Nephron progenitor cell (in vitro differentiated cells): ENCODE measurements around the gene FAM32A.
A peak's percentile ranks its signal among the peaks of the same experiment; 100 is the strongest.

Source experiments
- DNase-seq: peaks from one replicate; pipeline ENCODE4 v3.0.0; 2021
- H3K27ac Mint-ChIP-seq: 2 replicates; pipeline ENCODE4 v1.8.0; 2021; ENCODE audit warnings: mild to moderate bottlenecking, moderate library complexity, mixed read lengths
- H3K27me3 Mint-ChIP-seq: 2 replicates; pipeline ENCODE4 v1.8.0; 2021; ENCODE audit warnings: mild to moderate bottlenecking, low read depth, mixed read lengths; ENCODE audit not compliant: poor library complexity
- H3K36me3 Mint-ChIP-seq: 2 replicates; pipeline ENCODE4 v1.8.0; 2021; ENCODE audit warnings: low read depth, mixed read lengths
- H3K4me1 Mint-ChIP-seq: 2 replicates; pipeline ENCODE4 v1.8.0; 2021; ENCODE audit warnings: mixed read lengths
- H3K4me3 Mint-ChIP-seq: 2 replicates; pipeline ENCODE4 v1.8.0; 2021; ENCODE audit warnings: mild to moderate bottlenecking, moderate library complexity, mixed read lengths
- H3K9me3 Mint-ChIP-seq: 2 replicates; pipeline ENCODE4 v1.8.0; 2021; ENCODE audit warnings: mild to moderate bottlenecking, moderate library complexity, mixed read lengths
- TF ChIP-seq, protein P1 (sequence below): fragments of 200-600 bp; sonication (generic); IDR thresholded peaks from 2 replicates; pipeline ENCODE4 v1.5.0; 2021; ENCODE audit warnings: antibody characterized with exemption

The FAM32A gene

DNA sequence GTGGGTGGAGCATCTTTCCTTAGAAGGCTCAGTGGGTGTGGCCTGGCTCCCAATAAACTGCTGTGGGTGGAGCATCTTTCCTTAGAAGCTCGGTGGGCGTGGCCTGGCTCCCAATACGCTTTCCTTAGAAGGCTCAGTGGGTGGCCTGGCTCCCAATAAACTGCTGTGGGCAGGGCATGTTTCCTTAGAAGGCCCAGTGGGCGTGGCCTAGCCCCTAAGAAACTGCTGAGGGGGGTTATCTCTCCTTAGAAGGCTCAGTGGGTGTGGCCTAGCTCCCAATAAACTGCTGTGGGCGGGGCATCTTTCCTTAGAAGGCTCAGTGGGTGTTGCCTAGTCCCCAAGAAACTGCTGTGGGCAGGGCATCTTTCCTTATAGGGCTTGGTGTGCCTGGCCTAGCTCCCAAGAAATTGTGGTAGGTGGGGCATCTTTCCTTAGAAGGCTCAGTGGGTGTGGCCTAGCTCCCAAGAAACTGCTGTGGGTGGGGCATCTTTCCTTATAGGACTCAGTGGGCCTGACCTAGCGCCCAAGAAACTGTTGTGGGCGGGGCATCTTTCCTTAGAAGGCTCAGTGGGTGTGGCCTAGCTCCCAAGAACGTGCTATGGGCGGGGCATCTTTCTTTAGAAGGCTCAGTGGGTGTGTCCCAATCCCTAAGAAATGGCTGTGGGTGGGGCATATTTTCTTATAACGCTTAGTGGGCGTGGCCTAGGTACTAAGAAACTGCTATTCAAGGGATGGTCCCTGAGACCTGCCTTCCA lies 31.5 kb upstream of the FAM32A start:
- no peaks in the 10 kb centered on the region for H3K9me3 Mint-ChIP-seq
- no peak overlapping the region for H3K27ac Mint-ChIP-seq
- no peak overlapping the region for H3K4me3 Mint-ChIP-seq
- DNase-seq, result peak; percentile 20
- peaks cover 17% of the 10 kb centered on the region for H3K27me3 Mint-ChIP-seq
- TF ChIP-seq, protein P1, sequence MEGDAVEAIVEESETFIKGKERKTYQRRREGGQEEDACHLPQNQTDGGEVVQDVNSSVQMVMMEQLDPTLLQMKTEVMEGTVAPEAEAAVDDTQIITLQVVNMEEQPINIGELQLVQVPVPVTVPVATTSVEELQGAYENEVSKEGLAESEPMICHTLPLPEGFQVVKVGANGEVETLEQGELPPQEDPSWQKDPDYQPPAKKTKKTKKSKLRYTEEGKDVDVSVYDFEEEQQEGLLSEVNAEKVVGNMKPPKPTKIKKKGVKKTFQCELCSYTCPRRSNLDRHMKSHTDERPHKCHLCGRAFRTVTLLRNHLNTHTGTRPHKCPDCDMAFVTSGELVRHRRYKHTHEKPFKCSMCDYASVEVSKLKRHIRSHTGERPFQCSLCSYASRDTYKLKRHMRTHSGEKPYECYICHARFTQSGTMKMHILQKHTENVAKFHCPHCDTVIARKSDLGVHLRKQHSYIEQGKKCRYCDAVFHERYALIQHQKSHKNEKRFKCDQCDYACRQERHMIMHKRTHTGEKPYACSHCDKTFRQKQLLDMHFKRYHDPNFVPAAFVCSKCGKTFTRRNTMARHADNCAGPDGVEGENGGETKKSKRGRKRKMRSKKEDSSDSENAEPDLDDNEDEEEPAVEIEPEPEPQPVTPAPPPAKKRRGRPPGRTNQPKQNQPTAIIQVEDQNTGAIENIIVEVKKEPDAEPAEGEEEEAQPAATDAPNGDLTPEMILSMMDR, result no peak
- no peaks in the 10 kb centered on the region for H3K36me3 Mint-ChIP-seq
- no peaks in the 10 kb centered on the region for H3K4me1 Mint-ChIP-seq

DNA sequence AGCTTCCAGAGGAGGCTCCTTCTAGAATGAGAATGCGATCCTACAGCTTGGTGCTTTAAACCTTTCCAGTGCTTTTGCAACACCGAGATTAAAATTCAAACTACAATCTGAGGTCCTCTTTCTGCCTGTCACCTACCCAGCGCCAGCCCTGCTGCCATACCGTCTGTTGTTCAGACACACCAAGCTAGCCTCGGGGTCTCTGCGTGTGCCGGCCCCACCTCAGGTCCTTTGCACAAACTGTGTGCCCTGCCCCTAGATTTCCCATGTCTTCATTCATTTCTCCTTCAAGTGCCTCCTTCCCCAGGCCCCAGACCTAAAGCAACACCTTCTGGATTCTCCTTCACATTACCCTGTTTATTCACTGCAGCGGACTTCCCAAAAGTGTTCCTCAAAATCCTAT lies 30.7 kb upstream of the FAM32A start:
- no peak for DNase-seq
- no peak overlapping the region for H3K4me3 Mint-ChIP-seq

DNA sequence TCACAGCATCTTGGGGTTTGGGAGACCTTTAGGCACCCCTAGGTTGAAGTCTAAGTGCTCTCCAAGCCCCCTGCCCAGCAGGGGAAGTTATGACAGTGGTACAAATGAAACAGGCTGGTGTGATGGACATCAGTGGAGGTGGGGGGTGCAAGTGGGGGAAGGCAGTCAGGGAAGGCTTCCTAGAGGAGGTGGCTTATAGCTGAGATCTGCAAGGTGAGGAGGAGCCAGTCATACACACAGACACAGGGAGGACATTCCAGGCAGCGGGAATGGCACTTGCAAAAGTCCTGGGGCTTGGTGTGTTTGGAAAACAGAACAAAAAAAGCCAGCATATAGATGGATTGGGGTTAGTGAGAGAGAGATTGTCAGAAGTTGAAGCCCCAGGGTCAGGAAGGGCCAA lies 30.1 kb upstream of the FAM32A start:
- H3K36me3 Mint-ChIP-seq, result no peaks in the 10 kb centered on the region
- no peak overlapping the region for H3K4me3 Mint-ChIP-seq
- H3K27ac Mint-ChIP-seq, result no peak overlapping the region
- no peak for DNase-seq
- no peaks in the 10 kb centered on the region for H3K9me3 Mint-ChIP-seq
- H3K4me1 Mint-ChIP-seq, result no peaks in the 10 kb centered on the region
- H3K27me3 Mint-ChIP-seq, result peaks cover 20% of the 10 kb centered on the region
- TF ChIP-seq, protein P1, result no peak

More for the DNA sequence above, 30.7 kb upstream of the FAM32A start:
- H3K27me3 Mint-ChIP-seq, result peaks cover 20% of the 10 kb centered on the region
- H3K9me3 Mint-ChIP-seq, result no peaks in the 10 kb centered on the region
- TF ChIP-seq, protein P1, result no peak
- H3K4me1 Mint-ChIP-seq, result no peaks in the 10 kb centered on the region
- no peaks in the 10 kb centered on the region for H3K36me3 Mint-ChIP-seq
- H3K27ac Mint-ChIP-seq, result no peak overlapping the region

DNA sequence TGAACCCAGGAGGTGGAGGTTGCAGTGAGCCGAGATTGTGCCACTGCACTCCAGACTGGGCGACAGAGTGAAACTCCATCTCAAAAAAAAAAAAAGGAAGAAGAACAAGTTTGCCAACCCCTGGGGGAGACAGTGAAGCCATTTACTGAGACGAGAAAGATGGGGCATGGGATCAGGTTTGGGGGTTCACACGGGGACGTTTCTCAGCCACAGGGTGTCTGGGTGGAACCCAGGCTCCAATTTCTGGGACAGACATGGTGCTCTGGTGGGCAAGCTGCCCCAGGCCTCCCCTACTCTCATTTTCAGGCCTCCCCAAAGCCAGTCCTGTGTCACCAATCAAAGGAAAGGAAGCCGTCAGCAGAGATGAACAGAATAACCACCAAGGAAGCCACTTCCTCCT lies 28.3 kb upstream of the FAM32A start:
- no peaks in the 10 kb centered on the region for H3K9me3 Mint-ChIP-seq
- peaks cover 21% of the 10 kb centered on the region for H3K27me3 Mint-ChIP-seq
- no peaks in the 10 kb centered on the region for H3K4me1 Mint-ChIP-seq
- no peak overlapping the region for H3K27ac Mint-ChIP-seq
- H3K4me3 Mint-ChIP-seq, result no peak overlapping the region
- TF ChIP-seq, protein P1, result no peak
- H3K36me3 Mint-ChIP-seq, result no peaks in the 10 kb centered on the region
- no peak for DNase-seq

- Mint-ChIP-seq H3K27me3 (peaks cover 23% of the 10 kb centered on the region), H3K4me1 (no peaks in the 10 kb centered on the region), H3K9me3 (no peaks in the 10 kb centered on the region), H3K36me3 (no peaks in the 10 kb centered on the region), H3K27ac (no peak overlapping the region), H3K4me3 (no peak overlapping the region)
- TF ChIP-seq, protein P1, result no peak
- DNase-seq, result no peak
Measured at GRCh38 chr19:16157601-16158000, 27.6 kb upstream of the FAM32A start.

DNA sequence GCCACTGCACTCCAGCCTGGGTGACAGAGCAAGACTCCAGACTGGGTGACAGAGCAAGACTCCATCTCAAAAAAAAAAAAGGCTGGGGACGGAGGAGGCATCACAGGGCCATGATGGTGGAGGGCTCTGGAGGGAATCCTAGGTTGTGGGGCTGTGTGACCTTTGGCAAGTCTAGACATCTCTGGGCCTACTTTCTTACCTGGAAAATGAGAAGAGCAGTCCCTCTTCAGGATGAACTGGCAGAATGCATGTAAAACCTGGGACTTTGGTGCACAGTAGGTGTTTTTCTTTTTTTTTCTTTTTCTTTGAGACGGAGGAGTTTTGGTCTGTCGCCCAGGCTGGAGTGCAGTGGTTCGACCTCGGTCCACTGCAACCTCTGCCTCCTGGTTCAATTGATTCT lies 25.6 kb upstream of the FAM32A start:
- no peak overlapping the region for H3K27ac Mint-ChIP-seq
- peaks cover 24% of the 10 kb centered on the region for H3K27me3 Mint-ChIP-seq
- H3K4me3 Mint-ChIP-seq, result no peak overlapping the region
- no peaks in the 10 kb centered on the region for H3K4me1 Mint-ChIP-seq
- no peaks in the 10 kb centered on the region for H3K36me3 Mint-ChIP-seq
- H3K9me3 Mint-ChIP-seq, result no peaks in the 10 kb centered on the region
- TF ChIP-seq, protein P1, result no peak
- DNase-seq, result no peak
